Naive B cell (primary cell): ENCODE results near the gene BZW2. TPM values are rescaled to one million over a fixed set of nuclear protein-coding genes. Genes with fewer than 3 reads are reported as not detected.

Experiments
- ATAC-seq, 2 donors: fragments of 150-1000 bp; cut with Tn5 transposase; 2 replicates each; pipeline ENCODE4 v1.10.0; 2021; ENCODE audit warnings: low read depth in 2 of 2, mild to moderate bottlenecking in 2 of 2, moderate library complexity in 2 of 2
- DNase-seq: peaks from one replicate; pipeline ENCODE4 v3.0.0; 2022
- H3K27ac Mint-ChIP-seq, 6 donors: one replicate each; pipeline ENCODE4 v1.8.0; 2020 to 2022; ENCODE audit warnings: mild to moderate bottlenecking in 6 of 6, mixed read lengths in 6 of 6, moderate library complexity in 5 of 6, inconsistent platforms in 2 of 6
- H3K27me3 Mint-ChIP-seq, 3 donors: one replicate each; pipeline ENCODE4 v1.8.0; 2021 to 2022; ENCODE audit warnings: mixed read lengths in 3 of 3, mild to moderate bottlenecking in 1 of 3
- H3K36me3 Mint-ChIP-seq, 2 donors: one replicate each; pipeline ENCODE4 v1.8.0; 2020 to 2022; ENCODE audit warnings: mixed read lengths in 2 of 2, inconsistent platforms in 1 of 2, mild to moderate bottlenecking in 1 of 2
- H3K4me1 Mint-ChIP-seq, 3 donors: one replicate each; pipeline ENCODE4 v1.8.0; 2020 to 2022; ENCODE audit warnings: mixed read lengths in 3 of 3, inconsistent platforms in 1 of 3, mild to moderate bottlenecking in 1 of 3, moderate library complexity in 1 of 3
- H3K4me3 Mint-ChIP-seq, 8 donors: one replicate each; pipeline ENCODE4 v1.8.0; 2020 to 2022; ENCODE audit warnings: mild to moderate bottlenecking in 8 of 8, mixed read lengths in 8 of 8, moderate library complexity in 8 of 8, inconsistent platforms in 2 of 8
- H3K9me3 Mint-ChIP-seq, 7 donors: one replicate each; pipeline ENCODE4 v1.8.0; 2020 to 2022; ENCODE audit warnings: mixed read lengths in 7 of 7, mild to moderate bottlenecking in 5 of 7, inconsistent platforms in 2 of 7, moderate library complexity in 1 of 7
- polyA plus RNA-seq, 6 donors: library from polyadenylated mRNA; unstranded; fragments of 300-500 nt; fragmentation: Illumina TruSeq; gene quantifications; one replicate each; pipeline ENCODE4 v1.2.3, GENCODE V29; 2021; ENCODE audit warnings: low read depth in 6 of 6

BZW2 gene
- 10 to 100 TPM; 38.6 to 71.2 (median 53.4) TPM for polyA plus RNA-seq

GRCh38 chr7:16645593-16646471, at the start of gene BZW2, which contains the start of gene ANKMY2:
TSS of gene BZW2 (plus strand) at chr7:16646181. CDS start at chr7:16665444, 19,263 bp downstream.
TSS of gene ANKMY2 (minus strand) at chr7:16645754. CDS start at chr7:16645573, 181 bp downstream.
- Mint-ChIP-seq H3K9me3 (no peaks in the 10 kb centered on the region), H3K4me3 (peak within 1 kb of the TSS; percentile 92 to 100 (median 100)), H3K36me3 (peaks cover 0 to 3% of the 10 kb centered on the region in 2 donors), H3K27ac (peak within 1 kb of the TSS; percentile 92 to 99 (median 98)), H3K4me1 (peaks cover 47 to 73% (median 50%) of the 10 kb centered on the region in 3 donors), H3K27me3 (no peaks in the 10 kb centered on the region)
- peak; percentile 86 to 87 for ATAC-seq
- peak; percentile 92 for DNase-seq

- no peak overlapping the region for H3K4me3 Mint-ChIP-seq
- no peak overlapping the region for H3K27ac Mint-ChIP-seq
- DNase-seq (no peak), ATAC-seq (no peak)
- H3K36me3 Mint-ChIP-seq, result peaks cover 18 to 25% of the 10 kb centered on the region in 2 donors
- H3K4me1 Mint-ChIP-seq, result no peaks in the 10 kb centered on the region
- no peaks in the 10 kb centered on the region for H3K9me3 Mint-ChIP-seq
- no peaks in the 10 kb centered on the region for H3K27me3 Mint-ChIP-seq
Observed at GRCh38 chr7:16598015-16598414, 48.0 kb upstream of the BZW2 start.

- no peaks in the 10 kb centered on the region for H3K9me3 Mint-ChIP-seq
- no peaks in the 10 kb centered on the region for H3K4me1 Mint-ChIP-seq
- H3K36me3 Mint-ChIP-seq, result peaks cover 25 to 30% of the 10 kb centered on the region in 2 donors
Observed at GRCh38 chr7:16599860-16600259, 46.1 kb upstream of the BZW2 start.

GRCh38 chr7:16603633-16604032, 42.3 kb upstream of the BZW2 start:
- no peaks in the 10 kb centered on the region for H3K27me3 Mint-ChIP-seq
- ATAC-seq, result no peak
- no peak for DNase-seq
- no peaks in the 10 kb centered on the region for H3K9me3 Mint-ChIP-seq
- H3K36me3 Mint-ChIP-seq, result peaks cover 26 to 30% of the 10 kb centered on the region in 2 donors
- no peak overlapping the region for H3K27ac Mint-ChIP-seq
- no peak overlapping the region for H3K4me3 Mint-ChIP-seq
- H3K4me1 Mint-ChIP-seq, result no peaks in the 10 kb centered on the region

More at GRCh38 chr7:16599860-16600259, 46.1 kb upstream of the BZW2 start:
- no peak for DNase-seq
- Mint-ChIP-seq H3K27me3 (no peaks in the 10 kb centered on the region), H3K27ac (no peak overlapping the region), H3K4me3 (no peak overlapping the region)
- no peak for ATAC-seq

- Mint-ChIP-seq H3K4me1 (peaks cover 0 to under 1% (median 0%) of the 10 kb centered on the region in 3 donors), H3K4me3 (no peak overlapping the region), H3K36me3 (peaks cover 22 to 30% of the 10 kb centered on the region in 2 donors), H3K9me3 (no peaks in the 10 kb centered on the region), H3K27me3 (no peaks in the 10 kb centered on the region), H3K27ac (no peak overlapping the region)
- no peak for DNase-seq
- ATAC-seq, result no peak
Observed at GRCh38 chr7:16604054-16604453, 41.9 kb upstream of the BZW2 start.

- DNase-seq (no peak), ATAC-seq (no peak)
- Mint-ChIP-seq H3K4me1 (peaks cover 11 to 14% (median 13%) of the 10 kb centered on the region in 3 donors), H3K9me3 (no peaks in the 10 kb centered on the region), H3K27ac (peak overlapping the region in 1 of 6 donors; percentile 26), H3K36me3 (peaks cover 9 to 18% of the 10 kb centered on the region in 2 donors), H3K4me3 (no peak overlapping the region), H3K27me3 (no peaks in the 10 kb centered on the region)
Observed at GRCh38 chr7:16606704-16607103, 39.3 kb upstream of the BZW2 start.

GRCh38 chr7:16609842-16610450, 36.0 kb upstream of the BZW2 start:
- H3K27me3 Mint-ChIP-seq, result no peaks in the 10 kb centered on the region
- ATAC-seq, result peak; percentile 64 to 85
- no peaks in the 10 kb centered on the region for H3K9me3 Mint-ChIP-seq
- H3K4me1 Mint-ChIP-seq, result peaks cover 11 to 14% (median 13%) of the 10 kb centered on the region in 3 donors
- H3K4me3 Mint-ChIP-seq, result peak overlapping the region in 2 of 8 donors; percentile 4 to 5
- DNase-seq, result no peak
- peak overlapping the region in 3 of 6 donors; percentile 8 to 52 (median 44) for H3K27ac Mint-ChIP-seq
- H3K36me3 Mint-ChIP-seq, result peaks cover 0 to 14% of the 10 kb centered on the region in 2 donors

GRCh38 chr7:16611711-16612110, 34.3 kb upstream of the BZW2 start:
- Mint-ChIP-seq H3K4me1 (peaks cover 11 to 14% (median 13%) of the 10 kb centered on the region in 3 donors), H3K27me3 (no peaks in the 10 kb centered on the region), H3K27ac (peak overlapping the region in 2 of 6 donors; percentile 1 to 12), H3K36me3 (peaks cover 0 to 21% of the 10 kb centered on the region in 2 donors), H3K4me3 (no peak overlapping the region), H3K9me3 (no peaks in the 10 kb centered on the region)
- no peak for ATAC-seq
- DNase-seq, result no peak

- no peak overlapping the region for H3K27ac Mint-ChIP-seq
- H3K27me3 Mint-ChIP-seq, result no peaks in the 10 kb centered on the region
- DNase-seq, result no peak
- H3K36me3 Mint-ChIP-seq, result peaks cover 4 to 29% of the 10 kb centered on the region in 2 donors
- H3K4me3 Mint-ChIP-seq, result no peak overlapping the region
- peaks cover 7 to 12% (median 9%) of the 10 kb centered on the region in 3 donors for H3K4me1 Mint-ChIP-seq
- no peak for ATAC-seq
- no peaks in the 10 kb centered on the region for H3K9me3 Mint-ChIP-seq
Observed at GRCh38 chr7:16615228-16615627, 30.8 kb upstream of the BZW2 start.

GRCh38 chr7:16616122-16616521, 29.9 kb upstream of the BZW2 start:
- Mint-ChIP-seq H3K27me3 (no peaks in the 10 kb centered on the region), H3K27ac (no peak overlapping the region), H3K4me1 (peaks cover 4 to 10% (median 7%) of the 10 kb centered on the region in 3 donors), H3K9me3 (no peaks in the 10 kb centered on the region), H3K4me3 (no peak overlapping the region), H3K36me3 (peaks cover 7 to 29% of the 10 kb centered on the region in 2 donors)
- ATAC-seq, result no peak
- no peak for DNase-seq

GRCh38 chr7:16616542-16616941, 29.4 kb upstream of the BZW2 start:
- peaks cover 8 to 33% of the 10 kb centered on the region in 2 donors for H3K36me3 Mint-ChIP-seq
- ATAC-seq, result no peak
- peaks cover 4 to 10% (median 7%) of the 10 kb centered on the region in 3 donors for H3K4me1 Mint-ChIP-seq
- no peak for DNase-seq
- H3K27me3 Mint-ChIP-seq, result no peaks in the 10 kb centered on the region
- H3K4me3 Mint-ChIP-seq, result no peak overlapping the region
- H3K27ac Mint-ChIP-seq, result no peak overlapping the region
- H3K9me3 Mint-ChIP-seq, result no peaks in the 10 kb centered on the region

- Mint-ChIP-seq H3K27ac (peak overlapping the region in 2 of 6 donors; percentile 40 to 43), H3K36me3 (peaks cover 22 to 30% of the 10 kb centered on the region in 2 donors), H3K27me3 (no peaks in the 10 kb centered on the region), H3K9me3 (no peaks in the 10 kb centered on the region), H3K4me3 (no peak overlapping the region), H3K4me1 (peaks cover 4 to 10% (median 7%) of the 10 kb centered on the region in 3 donors)
- DNase-seq (no peak), ATAC-seq (peak; percentile 76 to 99)
Observed at GRCh38 chr7:16619979-16620408, 26.0 kb upstream of the BZW2 start.

- DNase-seq, result no peak
- peaks cover 7 to 15% of the 10 kb centered on the region in 2 donors for H3K36me3 Mint-ChIP-seq
- no peak overlapping the region for H3K4me3 Mint-ChIP-seq
- H3K9me3 Mint-ChIP-seq, result no peaks in the 10 kb centered on the region
- H3K27ac Mint-ChIP-seq, result no peak overlapping the region
- no peaks in the 10 kb centered on the region for H3K27me3 Mint-ChIP-seq
- ATAC-seq, result no peak
- no peaks in the 10 kb centered on the region for H3K4me1 Mint-ChIP-seq
Observed at GRCh38 chr7:16626388-16626787, 19.6 kb upstream of the BZW2 start.
